Measurements from ENCODE around the gene ATG7.

DNA sequence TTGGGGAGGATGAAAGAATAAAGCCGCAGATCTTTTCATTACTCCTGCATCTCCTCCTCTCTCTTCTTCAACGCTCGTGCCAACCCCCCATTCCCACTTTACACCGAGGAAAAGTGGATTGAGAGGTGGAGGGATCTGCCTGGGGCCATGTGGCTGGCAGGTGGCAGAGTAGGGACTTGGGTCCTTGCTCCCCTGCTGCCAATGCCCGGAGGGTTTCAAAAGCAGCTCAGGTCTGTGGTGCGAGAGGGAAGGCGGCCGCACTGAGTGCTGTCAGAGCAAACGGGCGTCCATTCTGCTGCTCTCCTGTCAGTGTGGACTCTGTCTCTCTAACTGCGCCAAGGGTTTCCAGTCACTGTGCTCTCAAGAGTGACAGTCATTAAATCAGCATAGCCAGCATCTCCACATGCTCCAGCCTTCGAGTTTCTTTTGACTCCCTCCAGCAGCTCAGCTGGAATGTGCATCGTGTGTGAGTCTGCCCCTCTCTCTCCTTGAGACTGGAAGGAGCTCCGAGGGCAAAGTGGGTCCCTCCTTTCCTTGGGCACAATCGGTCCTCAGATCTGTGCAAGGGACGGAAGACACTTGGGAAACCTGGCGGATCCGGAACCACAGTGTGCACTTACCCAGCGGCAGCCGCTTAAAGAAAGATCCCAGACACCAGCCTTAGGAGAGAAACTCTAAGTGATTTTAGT, 302.9 kb downstream of the ATG7 start:
- no peak for TF ChIP-seq ZC3H10 (CRISPR knock-in tag; IDR thresholded peaks at IDR 0.05)
- no peak for TF ChIP-seq BACH2 (CRISPR knock-in tag; IDR thresholded peaks at IDR 0.05; ENCODE audit: borderline replicate concordance)
- no peak for TF ChIP-seq ZFP3 (CRISPR knock-in tag; IDR thresholded peaks at IDR 0.05)
